Measurements from ENCODE around the gene GALNT18. TPM values are rescaled to one million over a fixed set of nuclear protein-coding genes. Genes with fewer than 3 reads are reported as not detected.

Gene GALNT18
- total RNA-seq, 3 donors from 2014 or later = 14.7 to 25.9 (median 16.4) TPM

- no peaks in the 10 kb centered on the region for H3K9me3 ChIP-seq
- H3K27ac ChIP-seq = peak overlapping the region in 1 of 2 donors; percentile 26
- intact Hi-C loops (cut with DNase I; ENCODE audit: low total_unique reads) = no loop called here
- no peak for TF ChIP-seq POLR2A (IDR thresholded peaks at IDR 0.05)
- TF ChIP-seq CTCF (IDR thresholded peaks at IDR 0.05) = no peak
- H3K4me1 ChIP-seq = no peaks in the 10 kb centered on the region
- no peaks in the 10 kb centered on the region for H3K36me3 ChIP-seq
- no peaks in the 10 kb centered on the region for H3K27me3 ChIP-seq
- H3K4me3 ChIP-seq = no peak overlapping the region
- DNase-seq (ENCODE audit: low spot score in 2 of 2) = no peak
Measured at GRCh38 chr11:11581481-11581880, 40.3 kb downstream of the GALNT18 start.

- no peaks in the 10 kb centered on the region for H3K36me3 ChIP-seq
- DNase-seq (ENCODE audit: low spot score in 2 of 2) = no peak
- no peak for TF ChIP-seq POLR2AphosphoS5 (IDR thresholded peaks at IDR 0.05)
- TF ChIP-seq POLR2A (IDR thresholded peaks at IDR 0.05) = no peak
- TF ChIP-seq CTCF (IDR thresholded peaks at IDR 0.05) = no peak
- intact Hi-C loops (cut with DNase I; ENCODE audit: low total_unique reads) = no loop called here
- peak overlapping the region; percentile 26 to 29 for H3K27ac ChIP-seq
- no peaks in the 10 kb centered on the region for H3K27me3 ChIP-seq
- no peak overlapping the region for H3K4me3 ChIP-seq
- H3K4me1 ChIP-seq = no peaks in the 10 kb centered on the region
- H3K9me3 ChIP-seq = no peaks in the 10 kb centered on the region
Measured at GRCh38 chr11:11580841-11581411, 40.9 kb downstream of the GALNT18 start.

- no peak for DNase-seq (ENCODE audit: low spot score in 2 of 2)
- Histone ChIP-seq H3K36me3 (no peaks in the 10 kb centered on the region), H3K9me3 (no peaks in the 10 kb centered on the region), H3K4me3 (no peak overlapping the region), H3K27me3 (no peaks in the 10 kb centered on the region), H3K4me1 (no peaks in the 10 kb centered on the region), H3K27ac (no peak overlapping the region)
- TF ChIP-seq CTCF (IDR thresholded peaks at IDR 0.05) (no peak), POLR2AphosphoS5 (IDR thresholded peaks at IDR 0.05) (no peak), POLR2A (IDR thresholded peaks at IDR 0.05) (no peak)
- intact Hi-C loops (cut with DNase I; ENCODE audit: low total_unique reads) = no loop called here
Measured at GRCh38 chr11:11580012-11580411, 41.8 kb downstream of the GALNT18 start.

GRCh38 chr11:11579012-11579988 lies 42.5 kb downstream of the GALNT18 start:
- DNase-seq (ENCODE audit: low spot score in 2 of 2) = no peak
- H3K36me3 ChIP-seq = no peaks in the 10 kb centered on the region
- TF ChIP-seq POLR2A (IDR thresholded peaks at IDR 0.05) = no peak
- no peak for TF ChIP-seq CTCF (IDR thresholded peaks at IDR 0.05)
- no peak for TF ChIP-seq POLR2AphosphoS5 (IDR thresholded peaks at IDR 0.05)
- H3K9me3 ChIP-seq = no peaks in the 10 kb centered on the region
- intact Hi-C loops (cut with DNase I; ENCODE audit: low total_unique reads) = no loop called here
- no peaks in the 10 kb centered on the region for H3K27me3 ChIP-seq
- H3K4me3 ChIP-seq = no peak overlapping the region
- H3K4me1 ChIP-seq = no peaks in the 10 kb centered on the region
- H3K27ac ChIP-seq = no peak overlapping the region

Data from breast epithelium (tissue), 4 donors.